A204.1 (cell line): ENCODE data around the gene B3GNT5.

Source experiments
- FAIRE-seq: peaks from 2 replicates; lab custom pipeline; 2012; peaks lifted over from hg19 to GRCh38; lab: Jason Lieb, UNC

B3GNT5 gene, protein sequence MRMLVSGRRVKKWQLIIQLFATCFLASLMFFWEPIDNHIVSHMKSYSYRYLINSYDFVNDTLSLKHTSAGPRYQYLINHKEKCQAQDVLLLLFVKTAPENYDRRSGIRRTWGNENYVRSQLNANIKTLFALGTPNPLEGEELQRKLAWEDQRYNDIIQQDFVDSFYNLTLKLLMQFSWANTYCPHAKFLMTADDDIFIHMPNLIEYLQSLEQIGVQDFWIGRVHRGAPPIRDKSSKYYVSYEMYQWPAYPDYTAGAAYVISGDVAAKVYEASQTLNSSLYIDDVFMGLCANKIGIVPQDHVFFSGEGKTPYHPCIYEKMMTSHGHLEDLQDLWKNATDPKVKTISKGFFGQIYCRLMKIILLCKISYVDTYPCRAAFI

DNA sequence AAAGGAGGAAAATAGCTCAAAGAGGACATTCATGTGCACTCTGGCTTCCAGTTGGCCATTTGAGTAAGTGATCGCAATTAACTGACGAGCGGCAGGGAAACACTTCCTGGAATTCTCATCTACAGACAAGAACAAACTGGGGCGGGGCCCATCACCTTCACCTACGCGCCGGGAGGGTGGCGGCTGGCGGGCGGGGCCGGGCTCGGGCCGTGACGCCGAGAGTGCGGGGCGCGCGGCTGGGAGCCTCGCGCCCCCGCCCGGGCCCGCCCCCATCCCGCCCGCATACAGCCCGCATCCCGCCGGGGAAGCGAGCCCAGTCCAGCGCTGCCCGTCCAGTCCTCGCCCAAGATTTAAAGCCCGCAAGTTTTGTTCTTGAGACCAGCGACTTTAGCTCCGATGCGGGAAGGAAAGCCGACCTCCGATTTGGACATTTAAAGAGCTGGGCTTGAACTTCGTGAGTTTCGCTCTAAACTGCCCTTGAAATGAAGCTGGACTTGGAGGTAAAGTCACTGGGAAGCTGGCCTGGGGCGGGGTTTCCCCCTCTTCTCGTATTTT, at the start of gene B3GNT5:
Gene B3GNT5 (plus strand): TSS at position 281 of the 555 bp plus-strand sequence. CDS start 16,546 bp downstream, outside the sequence.
- FAIRE-seq = no peak

DNA sequence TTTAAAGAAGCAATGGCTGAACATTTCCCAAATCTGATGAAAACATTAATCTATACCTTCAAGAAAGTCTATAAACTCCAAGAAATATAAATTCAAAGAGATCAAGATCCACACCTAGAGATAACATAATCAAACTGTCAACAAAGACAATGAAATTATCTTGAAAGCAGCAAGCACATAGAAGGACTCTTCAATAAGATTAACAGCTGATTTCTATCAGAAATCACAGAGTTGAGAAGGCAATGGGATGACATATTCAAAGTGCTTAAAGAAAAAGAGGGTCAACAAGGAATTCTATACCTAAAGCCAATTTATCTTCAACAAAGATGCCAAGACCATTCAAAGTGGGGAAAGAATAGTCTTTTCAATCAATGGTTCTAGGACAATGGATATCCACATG, 49.4 kb upstream of the B3GNT5 start:
- no peak for FAIRE-seq

DNA sequence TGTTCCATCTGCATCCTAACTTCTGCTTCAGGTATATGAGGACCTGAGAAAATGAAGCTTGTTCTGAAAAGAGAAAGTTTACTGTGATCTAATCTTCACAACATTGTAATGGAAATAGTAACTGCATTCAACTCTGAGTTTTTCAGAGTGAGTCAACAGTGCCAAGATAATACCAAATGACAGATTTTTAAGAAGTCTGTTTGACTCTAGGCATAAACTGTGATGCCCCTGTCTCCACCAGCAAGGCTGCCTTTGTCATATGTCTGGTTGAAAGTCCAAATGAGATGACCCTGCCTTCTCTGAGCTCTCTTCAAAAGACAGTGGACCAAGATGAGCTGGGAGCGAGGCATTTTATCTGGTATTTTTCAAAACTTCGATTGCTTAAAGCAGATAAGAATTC, 44.8 kb upstream of the B3GNT5 start:
- no peak for FAIRE-seq

DNA sequence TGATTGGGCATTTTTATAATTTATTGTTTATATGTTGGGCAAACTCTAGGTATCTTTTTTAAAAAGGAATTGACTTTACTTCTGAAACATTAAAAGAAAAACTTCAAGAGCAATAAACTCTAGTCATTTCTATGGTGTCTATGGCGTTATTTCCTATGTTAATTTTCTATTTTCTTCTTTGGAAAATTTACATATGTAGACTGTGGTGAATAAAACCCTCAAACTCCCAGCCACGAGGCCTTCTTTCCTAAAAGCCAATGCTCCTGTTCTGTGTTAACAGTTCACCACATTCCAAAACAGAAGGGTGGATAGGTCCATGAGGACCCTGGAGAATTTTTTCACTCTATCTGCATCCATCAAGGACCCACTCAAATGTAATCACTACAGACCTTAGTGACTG, 44.3 kb upstream of the B3GNT5 start:
- no peak for FAIRE-seq

DNA sequence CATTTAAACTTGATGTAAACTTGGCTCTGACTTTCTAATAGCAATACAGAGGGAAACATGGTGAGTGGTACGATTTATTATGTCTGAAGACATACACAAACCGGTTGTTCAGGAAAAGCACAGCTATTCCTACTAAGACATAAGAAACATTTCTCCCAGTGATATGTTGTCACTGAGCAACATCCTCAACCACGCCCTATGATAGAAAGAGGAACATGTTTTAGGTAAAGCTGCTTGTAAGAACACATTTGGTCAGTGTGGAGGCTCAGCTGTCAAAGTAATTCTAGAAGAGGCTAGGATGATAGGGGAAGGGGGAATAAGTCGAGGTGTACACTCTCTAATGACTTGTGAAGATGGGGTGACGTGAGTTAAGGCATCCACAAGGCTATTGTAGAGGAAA, 42.7 kb upstream of the B3GNT5 start:
- FAIRE-seq = no peak

DNA sequence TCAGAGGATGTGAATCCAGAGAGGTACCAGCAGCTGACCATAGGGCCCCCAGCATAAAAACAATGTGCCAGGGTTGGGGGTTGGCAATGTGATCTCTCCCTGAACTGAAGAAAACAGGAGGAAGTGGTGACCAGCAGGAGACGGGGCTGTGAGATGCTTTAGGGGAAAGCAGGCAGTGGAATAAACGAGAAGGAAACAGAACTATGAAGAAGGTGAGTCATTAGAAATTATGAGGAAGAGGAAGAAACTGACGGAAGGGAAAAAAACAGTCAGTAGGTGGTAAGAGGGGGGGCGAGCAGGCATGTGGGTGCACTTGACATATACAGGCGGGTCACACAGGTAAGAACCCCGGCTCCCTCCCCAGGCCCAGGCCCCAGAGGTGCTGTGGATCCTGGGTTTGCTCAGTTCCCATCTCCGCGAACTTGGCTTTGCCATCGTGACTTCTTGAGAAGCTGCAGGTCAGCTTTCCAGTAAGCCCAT, 42.2 kb upstream of the B3GNT5 start:
- FAIRE-seq = no peak

DNA sequence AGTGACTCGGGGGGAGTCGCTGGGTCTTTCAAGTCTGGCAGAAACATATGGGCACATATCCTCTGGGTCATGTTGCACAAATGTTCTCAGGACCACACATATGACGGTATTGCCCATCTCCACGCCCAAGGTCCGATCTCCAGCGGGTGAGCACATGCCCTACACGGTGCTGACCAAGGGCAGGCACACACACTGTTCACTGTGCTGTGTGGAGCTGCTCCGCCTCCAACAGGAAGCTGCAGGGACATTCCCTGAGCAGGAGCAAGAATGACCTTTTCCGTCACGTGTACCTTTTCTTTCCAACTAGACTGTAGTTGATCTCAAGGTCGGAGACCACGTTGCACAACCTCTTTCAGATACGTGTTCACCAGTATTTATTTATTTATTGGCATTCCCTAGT, 41.7 kb upstream of the B3GNT5 start:
- FAIRE-seq = no peak

DNA sequence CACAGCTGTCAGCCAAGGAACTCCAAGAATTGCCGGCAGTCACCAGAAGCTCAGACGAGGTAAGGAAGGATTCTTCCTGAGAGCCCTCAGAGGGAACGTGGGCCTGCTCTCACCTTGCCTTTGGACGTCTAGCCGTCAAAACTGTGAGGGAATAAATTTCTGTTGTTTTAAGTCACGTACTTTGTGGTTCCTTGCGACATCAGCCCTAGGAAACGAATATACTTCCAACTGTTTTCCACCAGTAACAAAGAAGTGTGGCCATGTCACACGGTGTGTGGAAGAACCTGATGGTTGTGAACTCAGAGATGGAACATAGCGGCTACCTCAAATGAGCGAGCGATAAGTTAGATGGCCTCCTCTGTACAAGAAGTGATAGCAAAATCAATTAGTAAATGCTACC, 41.0 kb upstream of the B3GNT5 start:
- no peak for FAIRE-seq

DNA sequence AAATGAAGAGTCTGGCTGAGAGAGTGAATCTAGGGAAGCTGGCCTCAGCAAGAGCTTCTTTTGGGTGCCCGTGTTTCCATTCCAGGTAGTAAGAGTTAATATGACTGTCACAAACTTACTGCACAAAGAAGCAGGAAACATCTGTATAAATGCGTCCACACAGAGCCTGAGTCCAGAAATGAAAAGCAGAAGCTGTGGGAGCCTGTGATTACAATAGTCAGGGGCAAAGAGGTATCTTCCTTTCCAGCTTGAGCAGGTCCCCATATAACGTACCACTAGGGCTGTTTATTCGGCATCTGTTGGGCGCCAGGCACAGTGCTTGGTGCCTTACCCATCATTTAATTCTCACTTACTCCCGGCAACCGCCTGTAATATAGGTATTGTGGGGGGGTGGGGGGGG, 40.5 kb upstream of the B3GNT5 start:
- no peak for FAIRE-seq

DNA sequence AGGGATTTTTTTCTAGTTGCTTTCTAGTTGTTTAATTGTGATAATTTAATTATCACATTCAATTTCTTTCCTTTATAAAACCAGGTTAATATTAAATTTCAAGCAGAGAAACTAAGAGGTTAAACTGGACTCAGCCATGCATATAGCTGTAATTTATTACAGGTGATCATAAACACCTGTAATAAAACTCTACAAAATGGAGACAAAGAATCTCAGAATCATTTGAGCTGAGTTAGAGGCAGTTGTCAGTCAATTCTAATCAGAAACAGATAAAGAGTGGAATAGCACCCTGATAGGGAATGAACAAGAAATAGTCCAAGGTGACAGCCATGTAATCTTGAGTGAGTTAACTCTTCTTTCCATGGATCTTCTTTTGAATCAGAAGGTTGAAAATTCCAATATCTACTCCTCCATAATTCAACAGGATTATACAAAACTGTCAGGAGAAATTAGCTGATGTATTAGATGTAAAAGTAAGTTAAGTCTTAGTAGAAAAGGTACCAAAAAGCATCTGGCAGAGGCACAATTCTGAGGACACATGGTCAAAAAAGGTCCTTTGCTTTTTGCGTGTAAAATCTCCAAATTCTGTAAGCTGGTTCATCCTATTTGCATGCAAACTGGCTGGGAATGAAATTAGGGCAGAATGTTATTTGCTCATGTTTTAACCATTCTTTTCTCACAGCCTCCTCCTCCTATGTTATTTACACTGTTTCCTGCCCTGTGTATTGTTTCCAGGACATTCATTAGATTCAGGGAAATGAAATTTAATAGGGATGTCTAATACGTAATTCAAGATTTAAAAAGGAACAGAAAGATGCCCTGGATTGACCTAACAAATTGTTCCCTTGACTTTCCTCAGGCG, 39.4 kb upstream of the B3GNT5 start:
- no peak for FAIRE-seq

DNA sequence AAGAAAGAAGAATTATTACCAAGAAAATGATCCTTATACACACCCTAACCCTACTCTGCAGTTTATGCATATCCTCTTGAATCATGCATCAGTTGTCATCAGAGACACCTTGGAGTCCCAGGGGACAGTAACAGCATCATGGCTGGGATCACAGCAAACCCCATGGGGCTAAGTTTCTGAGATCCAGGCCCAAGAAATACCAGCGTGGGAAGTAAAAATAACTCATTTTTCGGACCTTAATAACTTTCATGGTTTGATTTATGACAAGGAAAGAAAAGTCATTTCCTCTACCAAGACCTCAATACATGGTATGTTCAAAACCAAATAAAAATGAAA, 38.8 kb upstream of the B3GNT5 start:
- FAIRE-seq = no peak

DNA sequence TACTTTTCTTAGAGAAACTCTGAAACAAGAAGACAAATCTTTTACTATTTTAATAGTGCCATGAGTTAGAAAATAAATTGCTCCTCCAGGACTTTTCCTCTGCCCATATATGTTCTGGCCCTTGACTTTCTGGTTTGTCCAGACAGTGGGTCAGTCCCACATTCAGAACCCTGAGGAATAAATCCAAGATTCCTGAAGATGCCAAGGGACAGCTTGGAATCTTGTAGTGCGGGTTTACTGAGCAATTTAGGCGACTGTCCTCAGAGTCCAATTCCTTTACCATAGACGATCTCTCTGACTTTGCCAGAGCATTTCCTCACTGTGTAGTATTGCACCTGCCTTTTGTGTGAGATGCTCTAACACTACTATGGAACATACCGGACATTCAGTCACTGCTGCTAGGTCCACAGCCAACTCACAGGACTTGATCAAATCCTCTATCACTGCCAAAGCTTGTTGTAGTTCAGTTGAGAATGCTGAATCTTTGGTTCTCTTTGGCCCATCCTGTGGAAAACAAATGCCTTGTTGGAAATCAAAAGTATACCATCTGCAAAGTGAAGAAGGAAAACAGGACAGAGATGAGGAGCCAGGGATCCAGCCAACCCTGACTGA, 37.4 kb upstream of the B3GNT5 start:
- no peak for FAIRE-seq

DNA sequence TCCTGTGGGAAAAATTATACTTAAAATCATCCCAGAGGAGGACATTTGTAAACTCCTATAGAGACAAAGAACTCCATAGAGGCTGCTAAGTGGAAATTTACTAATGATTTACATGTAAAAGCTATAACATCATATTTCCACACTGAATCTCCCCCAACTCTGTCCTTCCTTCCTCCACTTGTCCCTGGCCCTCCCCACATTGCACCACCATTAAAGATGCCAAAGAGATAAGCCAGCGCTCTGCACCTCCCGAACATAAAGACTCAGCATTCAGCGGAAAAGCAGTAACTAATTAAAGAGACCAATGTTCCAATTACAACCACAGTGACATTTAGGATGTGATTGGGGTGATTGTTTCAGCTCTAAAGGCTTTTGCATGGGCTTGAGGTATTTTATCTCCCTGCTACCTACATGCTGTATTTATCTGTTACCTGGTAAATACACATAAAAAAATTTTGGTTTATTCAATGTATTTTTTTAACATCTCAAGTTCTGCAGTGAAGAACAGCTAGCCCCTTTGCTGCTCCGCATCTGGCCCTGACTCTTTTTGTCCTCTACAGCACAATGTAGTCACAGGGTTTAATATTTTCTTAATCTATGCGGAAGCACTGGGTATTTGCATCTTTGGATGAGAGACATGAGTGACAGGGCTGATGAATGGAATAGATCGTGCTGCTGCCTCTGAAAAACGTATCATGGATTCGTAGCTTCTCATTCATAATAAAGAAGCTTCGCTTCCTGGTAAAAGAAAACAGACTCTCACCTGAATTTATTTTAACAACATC, 35.3 kb upstream of the B3GNT5 start:
- FAIRE-seq = no peak

DNA sequence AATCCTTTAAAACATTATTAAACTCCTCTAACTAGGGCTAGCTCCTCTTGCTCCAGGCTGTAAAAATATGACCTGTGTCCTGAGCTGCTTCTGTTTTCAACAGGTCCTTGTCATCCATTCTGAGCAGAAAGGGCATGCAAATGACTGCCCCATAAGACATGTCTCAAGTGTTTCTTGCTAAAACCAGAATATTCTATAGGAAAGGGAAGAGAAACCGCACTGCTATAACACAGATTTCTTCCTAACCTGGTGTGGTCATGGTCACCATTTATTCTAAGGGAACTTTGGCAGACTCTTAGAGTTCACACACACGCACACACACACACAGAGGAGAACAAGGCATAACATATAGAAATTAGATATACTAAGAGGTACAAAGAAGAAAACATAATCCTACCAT, 34.2 kb upstream of the B3GNT5 start:
- FAIRE-seq = no peak

DNA sequence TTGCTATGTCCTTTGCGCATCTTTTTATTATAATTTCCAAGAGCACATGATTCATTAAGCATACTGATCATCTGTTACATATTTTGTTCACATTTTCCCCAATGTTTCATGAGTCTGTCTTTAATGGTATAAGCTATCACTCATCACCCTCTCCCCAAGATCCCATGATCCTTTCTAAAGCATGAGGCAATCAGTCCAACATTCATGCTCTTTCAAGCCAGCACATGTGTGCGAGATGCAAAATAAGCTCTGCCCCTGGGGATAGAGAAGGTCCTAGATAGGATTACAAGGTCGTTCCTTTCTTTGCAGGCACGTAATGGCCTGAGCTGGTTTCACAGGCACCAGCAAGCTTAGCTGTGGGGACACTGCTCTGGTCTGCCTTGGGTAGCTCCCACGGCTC, 32.2 kb upstream of the B3GNT5 start:
- FAIRE-seq = no peak

DNA sequence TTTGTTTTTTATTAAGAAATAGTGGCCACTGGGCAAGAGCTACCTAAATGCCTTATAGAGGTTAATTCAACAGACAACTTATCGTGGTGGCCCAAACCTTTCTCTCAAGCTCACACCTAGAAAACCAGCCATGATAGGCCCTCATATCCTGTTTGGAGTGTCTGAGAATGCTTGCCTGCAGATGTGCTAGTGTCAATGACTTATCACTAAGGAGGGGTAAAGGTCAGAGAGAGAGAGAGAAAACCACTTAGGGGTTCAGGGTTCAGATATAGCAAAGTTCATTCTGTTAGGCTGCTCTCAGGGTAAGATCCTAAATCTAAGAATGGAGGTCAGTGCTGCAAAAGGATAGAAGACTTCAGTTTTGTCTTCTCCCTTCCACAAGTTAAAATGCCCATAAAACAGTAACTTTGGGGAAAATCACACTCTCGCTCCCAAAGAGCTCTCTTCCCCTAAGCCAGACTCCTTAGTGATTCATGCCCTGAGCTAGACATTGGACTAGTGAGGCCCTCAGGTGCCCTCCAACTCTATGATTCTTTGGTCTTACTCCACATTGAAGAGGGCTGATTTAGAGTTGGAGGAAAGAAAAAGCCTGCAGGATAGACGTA, 30.3 kb upstream of the B3GNT5 start:
- no peak for FAIRE-seq

DNA sequence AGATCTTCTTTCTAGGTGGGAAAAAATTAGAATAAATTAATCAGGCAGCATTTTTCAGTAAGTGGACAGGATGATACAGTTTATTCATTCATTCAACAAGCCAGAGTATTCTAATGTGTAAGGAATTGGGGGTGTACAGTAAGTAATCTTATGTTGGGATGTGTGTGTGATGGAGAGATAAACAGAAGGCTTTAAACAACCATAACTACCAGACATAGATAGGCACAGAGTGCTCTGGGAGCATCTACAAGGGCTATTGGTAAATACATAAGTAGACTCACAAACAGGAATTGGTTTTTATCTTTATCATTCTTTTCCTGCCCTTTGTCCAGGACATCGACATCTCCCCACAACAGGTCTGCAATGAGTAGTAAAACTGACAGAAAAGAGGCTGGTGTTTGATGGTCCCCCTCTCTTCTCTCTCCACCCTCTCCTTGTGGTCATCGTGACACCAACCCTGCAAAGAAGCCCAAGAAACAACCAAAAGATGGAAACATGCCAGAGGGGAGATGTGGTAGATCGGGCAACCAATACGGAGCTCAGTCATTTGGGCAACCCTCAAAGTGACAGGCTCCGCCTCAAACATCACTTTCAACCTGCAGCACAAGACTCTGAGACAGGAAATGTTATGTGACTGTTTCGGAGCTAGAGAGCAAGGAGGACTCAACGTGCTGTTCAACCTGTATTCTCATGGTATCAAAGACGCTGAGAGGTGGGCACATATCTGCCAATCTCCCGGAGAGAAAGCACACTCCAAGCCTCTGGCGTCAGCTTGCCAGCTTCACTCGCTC, 28.7 kb upstream of the B3GNT5 start:
- no peak for FAIRE-seq

DNA sequence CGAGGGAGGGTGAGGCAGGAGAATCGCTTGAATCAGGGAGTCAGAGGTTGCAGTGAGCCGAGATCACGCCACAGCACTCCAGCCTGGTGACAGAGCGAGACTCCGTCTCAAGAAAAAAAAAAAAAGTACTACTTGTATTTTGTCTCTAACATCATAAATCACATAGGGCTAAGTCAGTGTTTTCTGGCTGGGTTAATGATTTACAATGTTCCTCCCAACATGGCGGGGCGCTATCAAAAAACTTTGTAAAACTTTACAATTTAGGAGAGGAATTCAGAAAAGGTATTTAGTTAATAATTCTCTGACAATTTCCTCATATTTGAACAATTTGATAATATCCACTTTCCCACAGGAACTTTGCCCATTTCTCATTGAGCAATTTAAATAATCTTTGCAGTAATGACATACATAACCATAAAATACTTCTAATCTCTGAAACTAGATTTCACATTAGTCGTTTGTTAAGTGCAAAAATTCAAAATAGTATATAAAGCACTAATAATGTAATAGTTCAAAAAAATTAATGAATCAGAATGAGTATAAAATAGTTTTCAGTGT, 26.6 kb upstream of the B3GNT5 start:
- no peak for FAIRE-seq

DNA sequence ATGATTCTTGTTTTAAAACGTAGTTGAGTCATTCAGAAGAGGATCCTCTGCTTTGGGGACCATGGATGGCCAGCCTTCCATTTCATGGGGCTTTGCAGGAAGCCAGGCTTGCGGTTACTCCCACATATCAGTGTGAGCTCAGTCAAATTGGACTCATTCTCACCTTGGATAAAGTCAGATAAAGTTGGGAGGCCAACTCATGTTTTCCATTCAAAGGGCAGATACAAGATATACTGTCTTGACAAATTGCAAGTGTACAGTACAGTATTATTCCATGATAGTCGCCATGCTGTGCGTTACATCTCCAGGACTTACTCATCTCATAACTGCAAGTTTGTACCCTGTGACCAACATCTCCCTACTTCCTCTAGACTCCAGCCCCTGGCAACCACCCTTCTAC, 25.5 kb upstream of the B3GNT5 start:
- no peak for FAIRE-seq

DNA sequence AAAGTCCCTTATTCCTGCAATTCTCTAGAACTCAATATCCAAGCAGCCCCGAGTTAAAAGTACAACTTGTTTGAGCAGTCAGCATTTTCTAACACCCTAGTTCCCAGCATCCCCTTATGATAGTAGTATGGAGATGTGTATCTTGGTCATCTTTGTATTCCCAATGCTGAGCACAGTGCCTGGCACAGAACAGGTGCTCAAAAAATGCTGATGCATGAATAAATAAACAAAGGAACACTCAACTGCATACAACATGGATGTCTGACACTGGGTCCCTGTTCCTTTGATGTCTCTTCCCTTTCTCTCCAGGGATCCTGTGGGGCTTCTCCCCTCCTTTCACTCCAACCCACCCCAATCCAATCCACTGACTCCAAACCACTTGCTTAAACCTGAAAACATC, 23.9 kb upstream of the B3GNT5 start:
- FAIRE-seq = no peak
